Ishikawa (cell line): ENCODE measurements around the gene SNX4.

Experiments used
- CEBPB ChIP-seq: IDR thresholded peaks from 2 replicates; pipeline ENCODE4 v1.6.1; 2012
- CREB1 ChIP-seq: IDR thresholded peaks from 2 replicates; pipeline ENCODE4 v1.6.1; 2012; ENCODE audit warnings: low read depth
- EGR1 ChIP-seq: IDR thresholded peaks from 2 replicates; pipeline ENCODE4 v1.6.1; 2012
- EP300 ChIP-seq: IDR thresholded peaks from 2 replicates; pipeline ENCODE4 v1.6.1; 2012; ENCODE audit warnings: borderline replicate concordance
- FOXM1 ChIP-seq: IDR thresholded peaks from 2 replicates; pipeline ENCODE4 v1.6.1; 2012; ENCODE audit warnings: low read depth, borderline replicate concordance
- MAX ChIP-seq: IDR thresholded peaks from 2 replicates; pipeline ENCODE4 v1.6.1; 2012
- RAD21 ChIP-seq: IDR thresholded peaks from 2 replicates; pipeline ENCODE4 v1.6.1; 2012; ENCODE audit warnings: low read depth
- TAF1 ChIP-seq: IDR thresholded peaks from 2 replicates; pipeline ENCODE4 v1.6.1; 2012; ENCODE audit warnings: low read depth, mild to moderate bottlenecking
- TCF12 ChIP-seq: IDR thresholded peaks from 2 replicates; pipeline ENCODE4 v1.6.1; 2012; ENCODE audit warnings: low read depth
- TEAD4 ChIP-seq: IDR thresholded peaks from 2 replicates; pipeline ENCODE4 v1.6.1; 2012
- YY1 ChIP-seq: IDR thresholded peaks from 2 replicates; pipeline ENCODE4 v1.6.1; 2012; ENCODE audit warnings: low read depth

- TF ChIP-seq CEBPB (no peak), CREB1 (no peak), YY1 (no peak), EP300 (no peak), TAF1 (no peak), TEAD4 (no peak), MAX (no peak), FOXM1 (no peak), EGR1 (no peak), TCF12 (no peak), RAD21 (no peak)
Measured at GRCh38 chr3:125402639-125403038, 117.4 kb downstream of the SNX4 start.
